ENCODE measurements around the gene ANKIB1. TPM values are rescaled to one million over a fixed set of nuclear protein-coding genes. Genes with fewer than 3 reads are reported as not detected.

Gene ANKIB1
- polyA plus RNA-seq, 1 of the 3 experiments (the other 2 are of a cell fraction): 24.6 TPM

- no peaks in the 10 kb centered on the region for H3K4me1 ChIP-seq (ENCODE audit: control insufficient read depth in 1 of 2, insufficient read depth in 2 of 2, low read depth in 1 of 2, low read length in 1 of 2)
- POLR2A ChIA-PET: no interaction called here
- peaks cover 8% of the 10 kb centered on the region for H3K9me3 ChIP-seq
- peaks cover 3% of the 10 kb centered on the region for H3F3A ChIP-seq (replicated peaks; ENCODE audit: insufficient read depth)
- H3K27me3 ChIP-seq (ENCODE audit: insufficient read depth): no peaks in the 10 kb centered on the region
- no peak overlapping the region for H3K4me3 ChIP-seq (ENCODE audit: low read depth in 2 of 2, low read length in 1 of 2)
- no peak overlapping the region for H3K4me2 ChIP-seq
- no peak for TF ChIP-seq NRF1 (IDR thresholded peaks at IDR 0.05; ENCODE audit: low read depth, low read length)
- WGBS (ENCODE audit: low lambda C conversion rate): 94% methylated on average over 1 of the region's 1 CpG
- no peak overlapping the region for H2AFZ ChIP-seq (ENCODE audit: low read depth)
- H3K9me2 ChIP-seq: no peaks in the 10 kb centered on the region
- DNase-seq: no peak
- peaks cover 28% of the 10 kb centered on the region for H3K79me2 ChIP-seq (ENCODE audit: insufficient read depth)
- H4K20me1 ChIP-seq (ENCODE audit: insufficient read depth): no peaks in the 10 kb centered on the region
- H3K9ac ChIP-seq: no peak overlapping the region
- H3K36me3 ChIP-seq (replicated peaks in 1 of 2; ENCODE audit: control insufficient read depth in 1 of 2, insufficient read depth in 2 of 2, low read length in 1 of 2): peaks cover 60 to 90% of the 10 kb centered on the region in 2 experiments
- CTCF ChIA-PET: interaction anchor here (0.7 to 4.1 kb wide), 2 partner anchors 27 to 1363 kb away, joined by 3 to 15 read pairs; partner anchors contain the start of gene LRRD1
- no peak overlapping the region for H3K27ac ChIP-seq (ENCODE audit: low read depth in 2 of 2, low read length in 1 of 2)
Measured at GRCh38 chr7:92206672-92207071, 39.1 kb upstream of the ANKIB1 start.

- no peaks in the 10 kb centered on the region for H3K9me2 ChIP-seq
- H4K20me1 ChIP-seq (ENCODE audit: insufficient read depth): no peaks in the 10 kb centered on the region
- peaks cover 9% of the 10 kb centered on the region for H3F3A ChIP-seq (replicated peaks; ENCODE audit: insufficient read depth)
- 98% methylated on average over 3 of the region's 3 CpGs for WGBS (ENCODE audit: low lambda C conversion rate)
- ChIA-PET POLR2A (no interaction called here), CTCF (interaction anchor here (0.8 to 1.2 kb wide), 2 partner anchors 43 to 47 kb away, joined by 3 to 6 read pairs; partner anchors contain the start of gene LRRD1)
- H3K9ac ChIP-seq: no peak overlapping the region
- no peaks in the 10 kb centered on the region for H3K9me3 ChIP-seq
- no peak overlapping the region for H3K4me2 ChIP-seq
- DNase-seq: no peak
- TF ChIP-seq CTCF (IDR thresholded peaks at IDR 0.05) (no peak), GATA2 (CRISPR knock-in tag; IDR thresholded peaks at IDR 0.05) (no peak), TCF12 (IDR thresholded peaks at IDR 0.05) (no peak), USF1 (IDR thresholded peaks at IDR 0.05; ENCODE audit: borderline replicate concordance, low read depth) (no peak), GABPA (IDR thresholded peaks at IDR 0.05; ENCODE audit: low read depth) (no peak), RCOR1 (IDR thresholded peaks at IDR 0.05; ENCODE audit: low read length) (no peak), ELF1 (IDR thresholded peaks at IDR 0.05) (no peak), SIN3A (IDR thresholded peaks at IDR 0.05; ENCODE audit: borderline replicate concordance, low read depth, low read length) (no peak), FOXM1 (IDR thresholded peaks at IDR 0.05; ENCODE audit: low read depth) (no peak), SMC3 (IDR thresholded peaks at IDR 0.05; ENCODE audit: low read depth, low read length) (no peak), RXRA (IDR thresholded peaks at IDR 0.05; ENCODE audit: borderline replicate concordance, low read depth) (no peak), POLR2AphosphoS5 (IDR thresholded peaks at IDR 0.05; ENCODE audit: low read depth, low read length) (no peak), ZBTB33 (IDR thresholded peaks at IDR 0.05; ENCODE audit: borderline replicate concordance, low read depth) (no peak), USF2 (IDR thresholded peaks at IDR 0.05; ENCODE audit: borderline replicate concordance, low read depth, low read length) (no peak), JUND (IDR thresholded peaks at IDR 0.05) (no peak)
- H3K27ac ChIP-seq (ENCODE audit: low read depth in 2 of 2, low read length in 1 of 2): no peak overlapping the region
- H2AFZ ChIP-seq (ENCODE audit: low read depth): no peak overlapping the region
- peaks cover 71 to 96% of the 10 kb centered on the region in 2 experiments for H3K36me3 ChIP-seq (replicated peaks in 1 of 2; ENCODE audit: control insufficient read depth in 1 of 2, insufficient read depth in 2 of 2, low read length in 1 of 2)
- no peaks in the 10 kb centered on the region for H3K79me2 ChIP-seq (ENCODE audit: insufficient read depth)
- no peaks in the 10 kb centered on the region for H3K27me3 ChIP-seq (ENCODE audit: insufficient read depth)
- H3K4me1 ChIP-seq (ENCODE audit: control insufficient read depth in 1 of 2, insufficient read depth in 2 of 2, low read depth in 1 of 2, low read length in 1 of 2): no peaks in the 10 kb centered on the region
- no peak overlapping the region for H3K4me3 ChIP-seq (ENCODE audit: low read depth in 2 of 2, low read length in 1 of 2)
Measured at GRCh38 chr7:92221766-92222165, 24.0 kb upstream of the ANKIB1 start.
